H1 (cell line): ENCODE results near the gene LY9. TPM values are rescaled to one million over a fixed set of nuclear protein-coding genes. Genes with fewer than 3 reads are reported as not detected.

Experiments used
- CTCF ChIA-PET: fragments of 300-600 bp; sonication (Branson Sonifier 250); formaldehyde crosslinking; loops from one replicate; lab custom pipeline; 2021; ENCODE audit not compliant: partially characterized antibody; lab: Charles Lee
- POLR2A ChIA-PET: fragments of 300-600 bp; sonication (Branson Sonifier 250); formaldehyde crosslinking; loops from one replicate; lab custom pipeline; 2021; ENCODE audit warnings: inconsistent platforms; ENCODE audit not compliant: partially characterized antibody; lab: Charles Lee
- DNase-seq, 2 experiments: peaks; one replicate each; pipeline versions ENCODE4 v3.0.0 to v3.0.0-alpha.2; 2010 to 2022; ENCODE audit warnings: low spot score in 2 of 2, low read depth in 1 of 2, mixed read lengths in 1 of 2
- FAIRE-seq: peaks from 2 replicates; lab custom pipeline; 2011; peaks lifted over from hg19 to GRCh38; lab: Jason Lieb, UNC
- H2AFZ ChIP-seq: 2 replicates; pipeline ENCODE4 v1.8.1; 2012; ENCODE audit warnings: low read length, inconsistent platforms
- H2AK5ac ChIP-seq: 2 replicates; pipeline ENCODE4 v1.6.1; 2013; ENCODE audit warnings: low read depth, low read length
- H2BK120ac ChIP-seq: replicated peaks from 2 replicates; pipeline ENCODE3; 2013; ENCODE audit warnings: low read depth, low read length, inconsistent platforms
- H2BK12ac ChIP-seq: 2 replicates; pipeline ENCODE4 v1.6.1; 2013; ENCODE audit warnings: low read depth, low read length
- H2BK15ac ChIP-seq: 2 replicates; pipeline ENCODE4 v1.6.1; 2013; ENCODE audit warnings: low read length
- H2BK20ac ChIP-seq: 2 replicates; pipeline ENCODE4 v1.6.1; 2013; ENCODE audit warnings: low read length
- H2BK5ac ChIP-seq: 2 replicates; pipeline ENCODE4 v1.6.1; 2013; ENCODE audit warnings: low read depth, low read length
- H3K14ac ChIP-seq: 2 replicates; pipeline ENCODE4 v1.6.1; 2013; ENCODE audit warnings: inconsistent platforms; ENCODE audit not compliant: insufficient read length
- H3K18ac ChIP-seq: 2 replicates; pipeline ENCODE4 v1.6.1; 2013; ENCODE audit warnings: low read length; ENCODE audit errors: extremely low read depth
- H3K23ac ChIP-seq: 2 replicates; pipeline ENCODE4 v1.6.1; 2013; ENCODE audit warnings: inconsistent platforms; ENCODE audit not compliant: insufficient read length
- H3K23me2 ChIP-seq: 2 replicates; pipeline ENCODE4 v1.6.1; 2013; ENCODE audit warnings: low read depth, low read length
- H3K27ac ChIP-seq: 2 replicates; pipeline ENCODE4 v1.6.1; 2011; ENCODE audit warnings: low read depth, low read length, inconsistent platforms
- H3K27me3 ChIP-seq, 4 experiments: replicated peaks in 1 of 4; 1 replicate in 1 of 4; 2 replicates in 3 of 4; pipeline versions ENCODE4 v1.6.1 to v1.8.1; 2011 to 2013; ENCODE audit warnings: low read length in 3 of 4, mild to moderate bottlenecking in 3 of 4, inconsistent platforms in 2 of 4, mixed read lengths in 2 of 4, moderate library complexity in 1 of 4; ENCODE audit not compliant: control insufficient read depth in 3 of 4, insufficient read depth in 3 of 4; ENCODE audit errors: extremely low read depth in 1 of 4
- H3K36me3 ChIP-seq, 4 experiments: 2 replicates each; pipeline versions ENCODE4 v1.6.1 to v1.8.1; 2011 to 2013; ENCODE audit warnings: mild to moderate bottlenecking in 4 of 4, low read length in 3 of 4, moderate library complexity in 2 of 4, control low read depth in 1 of 4, inconsistent platforms in 1 of 4; ENCODE audit not compliant: insufficient read depth in 4 of 4, control insufficient read depth in 2 of 4
- H3K4ac ChIP-seq: replicated peaks from 2 replicates; pipeline ENCODE3; 2013; ENCODE audit warnings: low read length, low read depth, mixed read lengths, inconsistent platforms; ENCODE audit not compliant: insufficient read length
- H3K4me1 ChIP-seq, 4 experiments: replicated peaks in 1 of 4; 1 replicate in 1 of 4; 2 replicates in 3 of 4; pipeline versions ENCODE4 v1.6.1 to v1.8.1; 2011 to 2013; ENCODE audit warnings: low read length in 3 of 4, inconsistent platforms in 2 of 4, mixed read lengths in 1 of 4; ENCODE audit not compliant: insufficient read depth in 4 of 4, control insufficient read depth in 3 of 4
- H3K4me2 ChIP-seq, 2 experiments: 2 replicates each; pipeline versions ENCODE4 v1.6.1 to v1.8.1; 2011 to 2013; ENCODE audit warnings: low read depth in 2 of 2, low read length in 2 of 2, control low read depth in 1 of 2, inconsistent platforms in 1 of 2, mild to moderate bottlenecking in 1 of 2; ENCODE audit not compliant: insufficient read depth in 1 of 2
- H3K4me3 ChIP-seq, 4 experiments: fragments of 200-600, 300-600 bp in 1 of 4; sonication (generic), shearing (Covaris generic), sonication (Bioruptor Twin) in 1 of 4; 2 replicates each; pipeline versions ENCODE4 v1.5.1 to v1.8.1; 2011 to 2016; ENCODE audit warnings: low read length in 4 of 4, low read depth in 3 of 4, control low read depth in 2 of 4, inconsistent platforms in 2 of 4, mild to moderate bottlenecking in 2 of 4, mixed read lengths in 1 of 4, moderate library complexity in 1 of 4; ENCODE audit not compliant: insufficient read depth in 2 of 4; ENCODE audit errors: extremely low read depth in 1 of 4
- H3K56ac ChIP-seq: replicated peaks from 2 replicates; pipeline ENCODE3; 2013; ENCODE audit warnings: low read depth, mild to moderate bottlenecking, mixed read lengths, low read length, inconsistent platforms; ENCODE audit not compliant: insufficient read length
- H3K79me1 ChIP-seq: 2 replicates; pipeline ENCODE4 v1.6.1; 2013; ENCODE audit warnings: low read depth, low read length, control low read depth
- H3K79me2 ChIP-seq, 2 experiments: 2 replicates each; pipeline versions ENCODE4 v1.6.1 to v1.8.1; 2012 to 2013; ENCODE audit warnings: low read length in 2 of 2, mild to moderate bottlenecking in 2 of 2, inconsistent platforms in 1 of 2; ENCODE audit not compliant: insufficient read depth in 2 of 2, control insufficient read depth in 1 of 2
- H3K9ac ChIP-seq, 4 experiments: replicated peaks in 1 of 4; 1 replicate in 1 of 4; 2 replicates in 3 of 4; pipeline versions ENCODE4 v1.6.1 to v1.8.1; 2011 to 2013; ENCODE audit warnings: low read depth in 3 of 4, low read length in 3 of 4, control low read depth in 2 of 4, mild to moderate bottlenecking in 2 of 4, moderate library complexity in 2 of 4, inconsistent platforms in 1 of 4; ENCODE audit errors: extremely low read depth in 1 of 4
- H3K9me3 ChIP-seq, 2 experiments: 2 replicates each; pipeline versions ENCODE4 v1.6.1 to v1.8.1; 2012 to 2013; ENCODE audit warnings: mild to moderate bottlenecking in 2 of 2, moderate library complexity in 2 of 2, control low read depth in 1 of 2, inconsistent platforms in 1 of 2, low read depth in 1 of 2, low read length in 1 of 2, mixed read lengths in 1 of 2; ENCODE audit not compliant: insufficient read depth in 2 of 2
- H4K20me1 ChIP-seq, 2 experiments: replicated peaks in 1 of 2; 2 replicates each; pipeline versions ENCODE3 to v1.8.1; 2011 to 2013; ENCODE audit warnings: inconsistent platforms in 2 of 2, low read length in 2 of 2, mild to moderate bottlenecking in 1 of 2; ENCODE audit not compliant: insufficient read depth in 2 of 2, control insufficient read depth in 1 of 2
- H4K5ac ChIP-seq: 2 replicates; pipeline ENCODE4 v1.6.1; 2013; ENCODE audit warnings: low read length, low read depth, mixed read lengths, inconsistent platforms; ENCODE audit not compliant: insufficient read length
- H4K8ac ChIP-seq: 2 replicates; pipeline ENCODE4 v1.8.0; 2013; ENCODE audit warnings: mild to moderate bottlenecking, moderate library complexity, low read length, inconsistent platforms; ENCODE audit not compliant: insufficient read depth; ENCODE audit errors: extremely low read depth
- H4K91ac ChIP-seq: replicated peaks from 2 replicates; pipeline ENCODE3; 2013; ENCODE audit warnings: low read length, mixed read lengths, inconsistent platforms; ENCODE audit not compliant: insufficient read length
- BRCA1 ChIP-seq: IDR thresholded peaks from 2 replicates; pipeline ENCODE4 v1.6.1; 2012; ENCODE audit warnings: low read depth, low read length, improper control_type of control experiment
- CREB1 ChIP-seq: IDR thresholded peaks from 2 replicates; pipeline ENCODE4 v1.6.1; 2012; ENCODE audit warnings: inconsistent platforms
- FOSL1 ChIP-seq: IDR thresholded peaks from 2 replicates; pipeline ENCODE4 v1.6.1; 2011; ENCODE audit warnings: mild to moderate bottlenecking, low read depth, low read length, moderate library complexity; ENCODE audit not compliant: insufficient read depth
- GABPA ChIP-seq: IDR thresholded peaks from 2 replicates; pipeline ENCODE4 v1.6.1; 2011; ENCODE audit warnings: mild to moderate bottlenecking, low read length, moderate library complexity, borderline replicate concordance; ENCODE audit not compliant: insufficient read depth
- NRF1 ChIP-seq: IDR thresholded peaks from 2 replicates; pipeline ENCODE4 v1.6.1; 2011; ENCODE audit warnings: mild to moderate bottlenecking, low read depth, low read length, improper control_type of control experiment
- RFX5 ChIP-seq: IDR thresholded peaks from 2 replicates; pipeline ENCODE4 v1.6.1; 2011; ENCODE audit warnings: low read depth, low read length, improper control_type of control experiment, borderline replicate concordance
- SP1 ChIP-seq: IDR thresholded peaks from 2 replicates; pipeline ENCODE4 v1.6.1; 2011; ENCODE audit warnings: low read depth, low read length
- SP2 ChIP-seq: IDR thresholded peaks from 2 replicates; pipeline ENCODE4 v1.6.1; 2012; ENCODE audit warnings: mild to moderate bottlenecking, low read length, inconsistent platforms
- TAF7 ChIP-seq: optimal IDR thresholded peaks from 2 replicates; pipeline ENCODE3; 2011; ENCODE audit warnings: low read depth, mild to moderate bottlenecking, inconsistent platforms, low read length, moderate library complexity, borderline replicate concordance
- WGBS, 2 experiments: shearing (Covaris generic) in 1 of 2; methylation state at CpG; one replicate each; pipeline versions ENCODE4 v1.1.6 to v1.1.7; 2013 to 2015; ENCODE audit warnings: low lambda C conversion rate in 2 of 2, mixed read lengths in 2 of 2, inconsistent platforms in 1 of 2, low coverage in 1 of 2, missing lambda C conversion rate in 1 of 2; ENCODE audit not compliant: insufficient replicate concordance in 2 of 2, insufficient coverage in 1 of 2, insufficient read length in 1 of 2; ENCODE audit errors: extremely low coverage in 1 of 2, missing lambda C conversion rate in 1 of 2; 5-methylcytosine and 5-hydroxymethylcytosine counted together
- polyA plus RNA-seq, 7 experiments: library from polyadenylated mRNA; depleted of rRNA in 3 of 7; stranded (reverse) in 5 of 7; unstranded in 2 of 7; fragments of >200 nt in 5 of 7; fragments of 200-250 nt in 2 of 7; gene quantifications; 1 replicate in 5 of 7; 2 replicates in 1 of 7; 4 replicates in 1 of 7; pipeline versions ENCODE4 v1.2.1 to v1.2.3, GENCODE V29; 2011 to 2013; ENCODE audit warnings: missing spikeins in 2 of 7, mixed read lengths in 2 of 7
- total RNA-seq: library from RNA; stranded (reverse); fragmentation: NEBNext Ultra II Directional; extraction: Animal tissue kit (Norgen Biotek cat#: 25700); gene quantifications from 2 replicates; pipeline ENCODE4 v1.2.1, GENCODE V29; 2021
- TF ChIP-seq, protein P1 (sequence below): IDR thresholded peaks from 2 replicates; pipeline ENCODE4 v1.6.1; 2012; ENCODE audit warnings: low read length, inconsistent platforms

LY9 gene
- total and polyA plus RNA-seq, 2 of the 8 experiments (the other 6 are each of a cell fraction or from before 2014, with no cell fraction given), result not detected

DNA sequence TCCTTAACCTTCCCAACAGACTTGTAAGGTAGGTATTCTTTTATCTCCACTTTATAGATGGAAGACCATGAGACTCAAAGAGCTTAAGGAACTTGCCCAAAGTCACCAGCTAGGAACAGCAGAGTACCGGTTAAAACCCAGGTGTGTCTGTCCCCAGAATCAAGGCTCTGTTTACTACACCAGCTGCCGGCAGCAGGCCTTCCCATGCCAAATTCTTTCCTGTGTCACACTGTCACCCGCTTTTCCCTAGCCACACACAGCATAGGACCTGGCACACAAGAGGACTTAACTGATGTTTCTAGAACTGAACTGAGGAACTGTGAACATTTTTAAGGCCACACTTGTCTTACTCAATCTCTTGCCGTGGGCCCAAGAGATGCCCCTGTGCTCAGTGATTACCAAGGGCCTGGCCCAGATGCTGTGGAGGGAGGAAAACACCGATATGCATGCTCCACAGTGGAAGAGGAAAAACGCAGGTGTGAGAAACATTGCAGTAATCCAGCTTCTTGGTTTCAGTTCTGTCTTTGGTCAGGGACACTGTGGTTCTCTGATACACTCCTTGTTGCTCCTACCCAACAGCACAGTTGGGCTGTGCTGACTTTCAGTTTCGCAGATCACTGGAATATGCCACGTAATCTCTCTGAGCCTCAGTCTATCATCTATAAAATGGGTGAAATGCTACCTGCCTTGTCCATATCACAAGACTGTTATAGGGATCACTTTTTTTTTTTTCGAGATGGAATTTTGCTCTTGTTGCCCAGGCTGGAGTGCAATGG is 13.9 kb upstream of the LY9 start:
- FAIRE-seq, result no peak
- CTCF ChIA-PET, result interaction anchor here (0.6 to 8.2 kb wide), 25 partner anchors 8 to 335 kb away, joined by 3 to 141 read pairs (median 12); partner anchors contain the start of genes ITLN2, LY9, NIT1 and PFDN2
- TF ChIP-seq BRCA1 (no peak), GABPA (no peak), NRF1 (no peak), RFX5 (no peak), SP1 (no peak), TAF7 (no peak), SP2 (no peak), FOSL1 (no peak), CREB1 (no peak)
- TF ChIP-seq, protein P1, sequence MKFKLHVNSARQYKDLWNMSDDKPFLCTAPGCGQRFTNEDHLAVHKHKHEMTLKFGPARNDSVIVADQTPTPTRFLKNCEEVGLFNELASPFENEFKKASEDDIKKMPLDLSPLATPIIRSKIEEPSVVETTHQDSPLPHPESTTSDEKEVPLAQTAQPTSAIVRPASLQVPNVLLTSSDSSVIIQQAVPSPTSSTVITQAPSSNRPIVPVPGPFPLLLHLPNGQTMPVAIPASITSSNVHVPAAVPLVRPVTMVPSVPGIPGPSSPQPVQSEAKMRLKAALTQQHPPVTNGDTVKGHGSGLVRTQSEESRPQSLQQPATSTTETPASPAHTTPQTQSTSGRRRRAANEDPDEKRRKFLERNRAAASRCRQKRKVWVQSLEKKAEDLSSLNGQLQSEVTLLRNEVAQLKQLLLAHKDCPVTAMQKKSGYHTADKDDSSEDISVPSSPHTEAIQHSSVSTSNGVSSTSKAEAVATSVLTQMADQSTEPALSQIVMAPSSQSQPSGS, result no peak

More for the DNA sequence above, 13.9 kb upstream of the LY9 start:
- H3K23ac ChIP-seq, result no peak overlapping the region
- DNase-seq, result no peak
- H3K79me1 ChIP-seq, result no peaks in the 10 kb centered on the region
- no peak overlapping the region for H2BK15ac ChIP-seq
- H2BK5ac ChIP-seq, result no peak overlapping the region
- H3K14ac ChIP-seq, result no peak overlapping the region
- H3K4me3 ChIP-seq, result no peak overlapping the region
- no peak overlapping the region for H2BK20ac ChIP-seq
- H3K23me2 ChIP-seq, result no peaks in the 10 kb centered on the region
- H4K8ac ChIP-seq, result no peak overlapping the region
- H3K9me3 ChIP-seq, result peaks cover 3% of the 10 kb centered on the region in 2 experiments; a peak in 3 of 4 replicates
- no peaks in the 10 kb centered on the region for H3K4me1 ChIP-seq
- H4K5ac ChIP-seq, result no peak overlapping the region
- H3K4me2 ChIP-seq, result no peak overlapping the region
- H3K9ac ChIP-seq, result no peak overlapping the region
- H3K79me2 ChIP-seq, result no peaks in the 10 kb centered on the region
- WGBS, 2 experiments, result 89% methylated on average over 9 of the region's 9 CpGs; no CpG with 5 or more reads in 1 of the 2 experiments
- H3K4ac ChIP-seq, result no peak overlapping the region
- H2BK120ac ChIP-seq, result no peak overlapping the region
- H3K36me3 ChIP-seq, result no peaks in the 10 kb centered on the region
- H3K56ac ChIP-seq, result no peak overlapping the region
- no peak overlapping the region for H4K91ac ChIP-seq
- H3K18ac ChIP-seq, result no peak overlapping the region
- POLR2A ChIA-PET, result interaction anchor here (1.1 to 1.2 kb wide), 2 partner anchors 7 to 16 kb away, joined by 4 to 5 read pairs; no protein-coding TSS in a partner anchor
- no peaks in the 10 kb centered on the region for H4K20me1 ChIP-seq
- no peaks in the 10 kb centered on the region for H3K27me3 ChIP-seq
- no peak overlapping the region for H3K27ac ChIP-seq
- no peak overlapping the region for H2BK12ac ChIP-seq
- H2AFZ ChIP-seq, result no peak overlapping the region
- 0 out of 2 replicates have a peak overlapping the region, but pooled peaks have one; percentile 33 for H2AK5ac ChIP-seq
